Femur (tissue), 1 donor: ENCODE data around the gene RAB36.
"Not testable (repeated sequence)": the region's sequence is repeated elsewhere in the genome, so short reads cannot be mapped to it uniquely, and the experiment has no call there.

Experiments
- DNase-seq: peaks from one replicate; pipeline ENCODE4 v3.0.0-alpha.2; 2017

Gene RAB36

GRCh38 chr22:23122216-23122957 is 22.9 kb upstream of the RAB36 start:
- no peak for DNase-seq

- no peak for DNase-seq
Observed at GRCh38 chr22:23122992-23123803, 22.1 kb upstream of the RAB36 start.

GRCh38 chr22:23123804-23124254 is 21.4 kb upstream of the RAB36 start:
- no peak for DNase-seq

GRCh38 chr22:23124611-23125511 is 20.4 kb upstream of the RAB36 start:
- DNase-seq: no peak

- no peak for DNase-seq
Observed at GRCh38 chr22:23125512-23126103, 19.7 kb upstream of the RAB36 start.

GRCh38 chr22:23126165-23127054 is 18.9 kb upstream of the RAB36 start:
- no peak for DNase-seq

- no peak for DNase-seq
Observed at GRCh38 chr22:23127055-23127756, 18.1 kb upstream of the RAB36 start.

- no peak for DNase-seq
Observed at GRCh38 chr22:23127788-23128187, 17.5 kb upstream of the RAB36 start.

GRCh38 chr22:23128269-23129108 is 16.8 kb upstream of the RAB36 start:
- DNase-seq: peak; percentile 85

GRCh38 chr22:23129149-23129548 is 16.1 kb upstream of the RAB36 start:
- DNase-seq: no peak

GRCh38 chr22:23130697-23131096 is 14.6 kb upstream of the RAB36 start:
- no peak for DNase-seq

- no peak for DNase-seq
Observed at GRCh38 chr22:23131931-23132330, 13.3 kb upstream of the RAB36 start.

- no peak for DNase-seq
Observed at GRCh38 chr22:23132376-23133091, 12.7 kb upstream of the RAB36 start.

- no peak for DNase-seq
Observed at GRCh38 chr22:23133922-23134321, 11.4 kb upstream of the RAB36 start.

- DNase-seq: not testable (repeated sequence)
Observed at GRCh38 chr22:23136991-23137390, 8.3 kb upstream of the RAB36 start.

- no peak for DNase-seq
Observed at GRCh38 chr22:23137468-23137867, 7.8 kb upstream of the RAB36 start.

- peak; percentile 66 for DNase-seq
Observed at GRCh38 chr22:23137905-23138561, 7.2 kb upstream of the RAB36 start.

- DNase-seq: no peak
Observed at GRCh38 chr22:23138584-23139435, 6.5 kb upstream of the RAB36 start.
